Measurements from ENCODE around the gene ALDH16A1.

DNA sequence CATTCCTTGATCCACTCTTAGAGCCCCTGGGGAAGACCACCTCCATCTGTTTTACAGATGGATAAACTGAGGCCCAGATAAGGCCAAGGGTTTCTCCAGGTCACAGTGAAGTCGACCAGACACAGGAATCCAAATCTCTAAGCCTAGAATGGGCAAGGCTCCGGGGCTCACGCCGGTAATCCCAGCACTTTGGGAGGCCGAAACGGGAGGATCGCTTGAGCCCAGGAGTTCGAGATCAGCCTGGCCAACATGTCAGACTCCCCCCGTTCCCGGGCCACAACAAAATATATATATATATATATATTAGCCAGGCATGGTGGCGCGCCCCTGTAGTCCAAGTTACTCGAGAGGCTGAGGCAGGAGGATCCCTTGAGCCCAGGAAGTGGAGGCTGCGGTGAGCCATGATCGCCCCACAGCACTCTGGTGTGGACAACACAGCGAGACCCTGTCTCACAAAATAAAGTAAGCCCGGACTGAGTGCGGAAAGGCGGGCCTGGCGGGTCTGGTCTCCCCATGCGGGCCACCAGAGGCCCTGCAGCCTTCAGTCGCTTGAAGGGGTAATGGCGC is 33.8 kb downstream of the ALDH16A1 start:
- TF ChIP-seq CTCF (IDR thresholded peaks at IDR 0.05; ENCODE audit: low read depth, low read length, poor library complexity, severe bottlenecking) (no peak), EZH2phosphoT487 (IDR thresholded peaks at IDR 0.05; ENCODE audit: borderline replicate concordance, low read length) (no peak)

Measured in DOHH2 (cell line).